ENCODE results near the gene SCAPER.
"Not testable (repeated sequence)": the region's sequence is repeated elsewhere in the genome, so short reads cannot be mapped to it uniquely, and the experiment has no call there.

Gene SCAPER

GRCh38 chr15:76861815-76862397, 43.2 kb downstream of the SCAPER start:
- no peak for DNase-seq (ENCODE audit: low spot score)

GRCh38 chr15:76860201-76860600, 44.9 kb downstream of the SCAPER start:
- no peak for DNase-seq (ENCODE audit: low spot score)

- not testable (repeated sequence) for DNase-seq (ENCODE audit: low spot score)
Measured at GRCh38 chr15:76850367-76850766, 54.8 kb downstream of the SCAPER start.

- DNase-seq (ENCODE audit: low spot score), result no peak
Measured at GRCh38 chr15:76846782-76847181, 58.4 kb downstream of the SCAPER start.

GRCh38 chr15:76844096-76844495, 61.0 kb downstream of the SCAPER start:
- DNase-seq (ENCODE audit: low spot score), result peak; percentile 17

GRCh38 chr15:76843269-76843668, 61.9 kb downstream of the SCAPER start:
- no peak for DNase-seq (ENCODE audit: low spot score)

- DNase-seq (ENCODE audit: low spot score), result peak; percentile 48
Measured at GRCh38 chr15:76840830-76841460, 64.2 kb downstream of the SCAPER start.

- no peak for DNase-seq (ENCODE audit: low spot score)
Measured at GRCh38 chr15:76839173-76839572, 66.0 kb downstream of the SCAPER start.

GRCh38 chr15:76837474-76837873, 67.7 kb downstream of the SCAPER start:
- DNase-seq (ENCODE audit: low spot score), result no peak

- DNase-seq (ENCODE audit: low spot score), result no peak
Measured at GRCh38 chr15:76829939-76830338, 75.2 kb downstream of the SCAPER start.

- DNase-seq (ENCODE audit: low spot score), result no peak
Measured at GRCh38 chr15:76823890-76824289, 81.2 kb downstream of the SCAPER start.

GRCh38 chr15:76823303-76823702, 81.8 kb downstream of the SCAPER start:
- no peak for DNase-seq (ENCODE audit: low spot score)

- not testable (repeated sequence) for DNase-seq (ENCODE audit: low spot score)
Measured at GRCh38 chr15:76818926-76819325, 86.2 kb downstream of the SCAPER start.

GRCh38 chr15:76815421-76815820, 89.7 kb downstream of the SCAPER start:
- no peak for DNase-seq (ENCODE audit: low spot score)

GRCh38 chr15:76812381-76812780, 92.8 kb downstream of the SCAPER start:
- no peak for DNase-seq (ENCODE audit: low spot score)

- no peak for DNase-seq (ENCODE audit: low spot score)
Measured at GRCh38 chr15:76809412-76810103, 95.6 kb downstream of the SCAPER start.

- DNase-seq (ENCODE audit: low spot score), result no peak
Measured at GRCh38 chr15:76803049-76803571, 102.0 kb downstream of the SCAPER start.

GRCh38 chr15:76802411-76802810, 102.7 kb downstream of the SCAPER start:
- DNase-seq (ENCODE audit: low spot score), result no peak

- peak; percentile 43 for DNase-seq (ENCODE audit: low spot score)
Measured at GRCh38 chr15:76799760-76800159, 105.4 kb downstream of the SCAPER start.

GRCh38 chr15:76795217-76795616, 109.9 kb downstream of the SCAPER start:
- DNase-seq (ENCODE audit: low spot score), result no peak

- no peak for DNase-seq (ENCODE audit: low spot score)
Measured at GRCh38 chr15:76793162-76793561, 112.0 kb downstream of the SCAPER start.

- DNase-seq (ENCODE audit: low spot score), result no peak
Measured at GRCh38 chr15:76791511-76791910, 113.6 kb downstream of the SCAPER start.

GRCh38 chr15:76787273-76787672, 117.9 kb downstream of the SCAPER start:
- DNase-seq (ENCODE audit: low spot score), result no peak

All from AG20443 (cell line).